Brain microvascular endothelial cell (primary cell): Measurements from ENCODE around the gene PRELP.

ENCODE experiments used
- DNase-seq: peaks from one replicate; pipeline ENCODE4 v3.0.0-alpha.2; 2020
- H3K27ac ChIP-seq: fragments of 250-450 bp; sonication (Bioruptor Pico); 2 replicates; pipeline ENCODE4 v1.5.1; 2020; ENCODE audit warnings: mild to moderate bottlenecking, moderate library complexity
- H3K27me3 ChIP-seq: fragments of 250-450 bp; sonication (Bioruptor Pico); replicated peaks from 2 replicates; pipeline ENCODE4 v1.5.1; 2020; ENCODE audit warnings: mild to moderate bottlenecking
- H3K36me3 ChIP-seq: fragments of 250-450 bp; sonication (Bioruptor Pico); replicated peaks from 2 replicates; pipeline ENCODE4 v1.5.1; 2020; ENCODE audit warnings: mild to moderate bottlenecking
- H3K4me3 ChIP-seq: 2 replicates; pipeline ENCODE4 v1.5.1; 2011; ENCODE audit warnings: low read depth, mild to moderate bottlenecking, control low read depth, low read length, moderate library complexity
- CTCF ChIP-seq: IDR thresholded peaks from 2 replicates; pipeline ENCODE4 v1.5.1; 2011; ENCODE audit warnings: low read depth, mild to moderate bottlenecking, moderate library complexity, low read length, control low read depth, inconsistent platforms; ENCODE audit errors: missing control alignments
- in situ Hi-C: cut with HindIII; loops from 2 replicates; pipeline ENCODE4 v1.10.0; 2017; ENCODE audit warnings: low sequenced_read_pairs, low pct_ligation_motif_present

Gene PRELP

GRCh38 chr1:203480525-203481084, 5.0 kb downstream of the PRELP start:
- peak; percentile 40 for DNase-seq
- in situ Hi-C loops, result no loop called here
- Histone ChIP-seq H3K27ac (no peak overlapping the region), H3K4me3 (no peak overlapping the region), H3K27me3 (peaks cover 7% of the 10 kb centered on the region), H3K36me3 (no peaks in the 10 kb centered on the region)
- TF ChIP-seq CTCF, result no peak

GRCh38 chr1:203481196-203481595, 5.6 kb downstream of the PRELP start:
- DNase-seq, result no peak
- no peak overlapping the region for H3K27ac ChIP-seq
- H3K36me3 ChIP-seq, result no peaks in the 10 kb centered on the region
- no peak for TF ChIP-seq CTCF
- H3K27me3 ChIP-seq, result peaks cover 3% of the 10 kb centered on the region
- in situ Hi-C loops, result no loop called here
- no peak overlapping the region for H3K4me3 ChIP-seq

- peak overlapping the region; percentile 58 for H3K4me3 ChIP-seq
Measured at GRCh38 chr1:203486618-203487370, 11.2 kb downstream of the PRELP start.

GRCh38 chr1:203488539-203488938, 12.9 kb downstream of the PRELP start:
- no peak overlapping the region for H3K27ac ChIP-seq
- no peaks in the 10 kb centered on the region for H3K36me3 ChIP-seq
- H3K27me3 ChIP-seq, result no peaks in the 10 kb centered on the region
- in situ Hi-C loops, result no loop called here
- no peak for DNase-seq
- TF ChIP-seq CTCF, result no peak
- H3K4me3 ChIP-seq, result no peak overlapping the region

More at GRCh38 chr1:203486618-203487370, 11.2 kb downstream of the PRELP start:
- no peaks in the 10 kb centered on the region for H3K36me3 ChIP-seq
- in situ Hi-C loops, result no loop called here
- H3K27ac ChIP-seq, result peak overlapping the region; percentile 69
- DNase-seq, result no peak
- no peak for TF ChIP-seq CTCF
- H3K27me3 ChIP-seq, result no peaks in the 10 kb centered on the region

- in situ Hi-C loops, result no loop called here
- Histone ChIP-seq H3K4me3 (no peak overlapping the region), H3K27me3 (no peaks in the 10 kb centered on the region), H3K36me3 (no peaks in the 10 kb centered on the region), H3K27ac (no peak overlapping the region)
- no peak for DNase-seq
- TF ChIP-seq CTCF, result no peak
Measured at GRCh38 chr1:203490607-203491006, 15.0 kb downstream of the PRELP start.

- Histone ChIP-seq H3K27me3 (no peaks in the 10 kb centered on the region), H3K4me3 (no peak overlapping the region), H3K36me3 (no peaks in the 10 kb centered on the region), H3K27ac (no peak overlapping the region)
- in situ Hi-C loops, result no loop called here
- TF ChIP-seq CTCF, result no peak
- no peak for DNase-seq
Measured at GRCh38 chr1:203491664-203492063, 16.1 kb downstream of the PRELP start.
